Gastroesophageal sphincter (tissue), 4 donors: ENCODE measurements around the gene PXK. TPM values are rescaled to one million over a fixed set of nuclear protein-coding genes. Genes with fewer than 3 reads are reported as not detected.

ENCODE experiments used
- ATAC-seq: fragments of 150-250 bp; one replicate; pipeline ENCODE4 v1.9.1; 2016; ENCODE audit warnings: mild to moderate bottlenecking, moderate library complexity
- H3K27ac ChIP-seq, 4 donors: fragments of 200-600 bp; sonication (generic) in 3 of 4; 1 replicate in 3 of 4; 2 replicates in 1 of 4; pipeline ENCODE4 v1.5.1; 2016 to 2019
- H3K27me3 ChIP-seq: fragments of 200-600 bp; sonication (generic); one replicate; pipeline ENCODE4 v1.5.1; 2019
- H3K36me3 ChIP-seq, 2 donors: fragments of 200-600 bp; sonication (generic); one replicate each; pipeline ENCODE4 v1.5.1; 2019; ENCODE audit warnings: control low read depth in 1 of 2
- H3K4me1 ChIP-seq, 3 donors: fragments of 200-600 bp; sonication (generic); 1 replicate in 2 of 3; 2 replicates in 1 of 3; pipeline ENCODE4 v1.5.1; 2016 to 2019; ENCODE audit warnings: control low read depth in 2 of 3
- H3K4me3 ChIP-seq, 2 donors: fragments of 200-600 bp; sonication (generic); one replicate each; pipeline ENCODE4 v1.5.1; 2019; ENCODE audit warnings: mild to moderate bottlenecking in 1 of 2, moderate library complexity in 1 of 2
- H3K9me3 ChIP-seq, 3 donors: fragments of 200-600 bp; sonication (generic); one replicate each; pipeline ENCODE4 v1.5.1; 2017 to 2019; ENCODE audit warnings: control low read depth in 2 of 3
- CTCF ChIP-seq, 4 experiments: fragments of 200-600 bp in 2 of 4; fragments of 450-650 bp in 2 of 4; sonication (generic) in 1 of 4; IDR thresholded peaks; one replicate each; pipeline ENCODE4 v1.5.1; 2017 to 2019; ENCODE audit warnings: antibody characterized with exemption in 4 of 4, mild to moderate bottlenecking in 2 of 4, moderate library complexity in 2 of 4
- EP300 ChIP-seq: sonication (generic); formaldehyde crosslinking; IDR thresholded peaks from one replicate; pipeline ENCODE4 v1.6.1; 2017; ENCODE audit warnings: antibody characterized with exemption, mild to moderate bottlenecking
- POLR2A ChIP-seq, 2 donors: fragments of 450-650 bp; IDR thresholded peaks; one replicate each; pipeline ENCODE4 v1.6.1; 2017; ENCODE audit warnings: antibody characterized with exemption in 2 of 2, mild to moderate bottlenecking in 2 of 2, moderate library complexity in 1 of 2
- POLR2AphosphoS5 ChIP-seq: sonication (generic); formaldehyde crosslinking; IDR thresholded peaks from one replicate; pipeline ENCODE4 v1.6.1; 2017; ENCODE audit warnings: antibody characterized with exemption
- WGBS, 2 donors: methylation state at CpG; one replicate each; pipeline ENCODE4 v1.1.5; 2018; ENCODE audit warnings: low coverage in 1 of 2; 5-methylcytosine and 5-hydroxymethylcytosine counted together
- total RNA-seq, 4 donors: library from RNA; depleted of rRNA; stranded (reverse); fragments of >200 nt; gene quantifications; one replicate each; pipeline ENCODE4 v1.1.0, GENCODE V29; 2016

Gene PXK
- total RNA-seq, 4 donors from 2014 or later = 29.3 to 41.0 (median 34.4) TPM

DNA sequence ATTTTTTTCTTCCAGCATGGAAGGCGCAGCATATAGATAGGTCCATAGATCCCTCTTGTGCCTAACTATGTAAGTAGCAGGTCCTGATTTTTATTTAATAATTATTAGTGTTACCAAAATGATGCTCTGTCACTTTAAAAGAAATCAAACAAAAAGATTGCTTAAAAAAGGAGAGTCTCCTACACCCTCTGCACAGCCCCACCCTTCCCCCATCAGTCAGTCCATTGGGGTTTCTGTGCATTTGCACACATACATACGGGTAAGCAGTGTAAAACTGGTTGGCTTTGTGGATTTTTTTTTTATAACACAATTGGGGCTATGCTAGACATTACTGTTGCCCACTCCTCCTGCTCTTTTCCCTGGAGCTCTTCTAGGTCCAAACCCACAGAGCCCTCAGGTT lies 33.6 kb upstream of the PXK start:
- H3K4me3 ChIP-seq = no peak overlapping the region
- H3K36me3 ChIP-seq = peaks cover 0 to 2% of the 10 kb centered on the region in 2 donors
- H3K4me1 ChIP-seq = peaks cover 0 to 7% (median 0%) of the 10 kb centered on the region in 3 donors
- ATAC-seq = no peak
- H3K27me3 ChIP-seq = peaks cover 34% of the 10 kb centered on the region
- no peaks in the 10 kb centered on the region for H3K9me3 ChIP-seq
- no peak overlapping the region for H3K27ac ChIP-seq
- no peak for TF ChIP-seq POLR2AphosphoS5
- TF ChIP-seq EP300 = no peak
- no peak for TF ChIP-seq CTCF (IDR thresholded peaks at IDR 0.05)
- TF ChIP-seq POLR2A (IDR thresholded peaks at IDR 0.05) = no peak
- 58 to 66% methylated on average over 2 of the region's 2 CpGs for WGBS, 2 donors

GRCh38 chr3:58299839-58300516 lies 32.7 kb upstream of the PXK start:
- no peaks in the 10 kb centered on the region for H3K9me3 ChIP-seq
- ATAC-seq = no peak
- WGBS, 2 donors = 0 to 3% methylated on average over 5 to 7 of the region's 8 CpGs
- H3K4me1 ChIP-seq = peaks cover 0 to 7% (median 0%) of the 10 kb centered on the region in 3 donors
- H3K27me3 ChIP-seq = peaks cover 34% of the 10 kb centered on the region
- H3K27ac ChIP-seq = no peak overlapping the region
- H3K4me3 ChIP-seq = no peak overlapping the region
- TF ChIP-seq EP300 = no peak
- TF ChIP-seq POLR2A (IDR thresholded peaks at IDR 0.05) = no peak
- peak; percentile 20 to 65 (median 62) for TF ChIP-seq CTCF (IDR thresholded peaks at IDR 0.05)
- no peak for TF ChIP-seq POLR2AphosphoS5
- no peaks in the 10 kb centered on the region for H3K36me3 ChIP-seq

DNA sequence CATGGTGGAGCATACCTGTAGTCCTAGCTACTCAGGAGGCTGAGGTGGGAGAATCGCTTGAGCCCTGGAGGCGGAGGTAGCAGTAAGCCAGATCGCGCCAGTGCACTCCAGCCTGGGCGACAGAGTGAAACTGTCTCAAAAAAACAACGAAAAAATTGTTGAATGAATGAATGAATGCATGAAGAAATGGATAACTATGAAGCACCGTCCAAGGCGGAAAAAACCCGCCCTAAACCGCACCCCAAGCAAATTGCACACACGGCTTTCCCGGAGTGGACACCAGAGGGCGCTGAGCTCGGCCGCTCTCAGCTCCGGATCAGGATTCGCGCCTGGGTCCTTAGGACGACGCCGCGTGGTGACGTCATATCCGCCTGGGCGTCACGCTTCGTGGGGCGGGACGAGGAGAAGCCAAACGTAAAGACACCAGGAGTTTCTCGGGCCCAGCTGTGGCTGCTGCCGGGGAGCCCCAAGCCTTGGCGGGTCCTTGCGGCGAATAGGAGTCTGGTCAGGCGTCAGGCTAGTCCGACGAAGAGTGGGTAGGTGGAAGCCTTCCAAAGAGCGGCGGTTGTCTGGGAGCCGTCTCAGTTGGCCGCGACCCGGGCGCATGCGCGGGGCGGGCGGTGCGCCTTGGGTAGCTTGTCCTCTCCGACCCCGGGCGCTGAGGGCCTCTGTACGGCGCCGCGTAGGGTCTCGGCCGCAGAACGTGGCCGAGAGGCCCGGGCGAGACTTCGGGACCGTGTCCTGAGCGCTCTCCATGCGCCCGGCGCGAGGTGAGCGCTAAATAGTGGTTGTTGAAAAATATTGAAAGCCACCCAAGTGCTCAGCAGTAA lies 26.6 kb upstream of the PXK start, which contains the start of the genes HTD2 and RPP14:
Gene HTD2 (plus strand): TSS at position 639 of the 830 bp plus-strand sequence. CDS start 11,094 bp downstream, outside the sequence.
Gene RPP14 (plus strand): TSS at position 364 of the 830 bp plus-strand sequence. CDS start 4,085 bp downstream, outside the sequence.
- Histone ChIP-seq H3K27me3 (peaks cover 20% of the 10 kb centered on the region), H3K4me1 (peaks cover 7 to 40% (median 16%) of the 10 kb centered on the region in 3 donors), H3K27ac (peak within 1 kb of the TSS; percentile 68 to 97 (median 95)), H3K9me3 (no peaks in the 10 kb centered on the region), H3K4me3 (peak within 1 kb of the TSS; percentile 61 to 83), H3K36me3 (peaks cover 0 to 21% of the 10 kb centered on the region in 2 donors)
- ATAC-seq = peak; percentile 98
- TF ChIP-seq POLR2A (IDR thresholded peaks at IDR 0.05) (peak; percentile 70 to 73), CTCF (IDR thresholded peaks at IDR 0.05) (peak; percentile 84 to 98 (median 96)), POLR2AphosphoS5 (peak; percentile 69), EP300 (no peak)
- 0 to 12% methylated on average over 6 to 19 of the region's 71 CpGs for WGBS, 2 donors

DNA sequence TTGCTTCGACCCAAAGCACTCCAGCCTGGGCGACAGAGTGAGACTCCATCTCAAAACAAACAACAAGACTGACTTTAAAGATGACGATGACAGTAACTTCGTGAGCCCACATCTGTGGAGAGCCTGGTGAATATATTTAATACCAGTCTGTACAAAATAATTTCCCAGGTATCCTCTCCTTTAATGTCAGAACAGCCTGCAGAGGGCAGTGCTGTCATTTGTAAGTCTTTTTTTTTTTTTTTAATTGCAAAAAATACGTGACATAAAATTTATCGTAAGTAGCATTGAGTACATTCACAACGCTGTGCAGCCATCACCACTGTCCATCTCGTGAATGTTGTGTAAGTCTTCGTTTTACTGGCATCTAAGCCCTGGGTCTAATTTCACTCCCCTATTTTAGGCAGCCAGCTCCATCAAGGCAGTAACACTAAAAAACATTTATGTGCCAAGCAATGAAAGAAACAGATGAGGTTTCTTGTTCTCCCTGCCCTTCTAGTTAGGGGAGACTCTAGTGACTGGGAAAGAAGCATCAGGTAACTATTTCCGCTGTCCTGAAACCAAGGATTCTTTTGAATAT lies 25.0 kb upstream of the PXK start:
- peak overlapping the region; percentile 68 to 97 (median 95) for H3K27ac ChIP-seq
- ATAC-seq = no peak
- H3K4me3 ChIP-seq = peak overlapping the region; percentile 61 to 83
- peaks cover 4% of the 10 kb centered on the region for H3K27me3 ChIP-seq
- H3K36me3 ChIP-seq = peaks cover 0 to 37% of the 10 kb centered on the region in 2 donors
- H3K4me1 ChIP-seq = peaks cover 7 to 47% (median 16%) of the 10 kb centered on the region in 3 donors
- WGBS, 2 donors = 21 to 25% methylated on average over 8 to 10 of the region's 10 CpGs
- peak; percentile 13 to 53 (median 44) for TF ChIP-seq CTCF (IDR thresholded peaks at IDR 0.05)
- TF ChIP-seq POLR2A (IDR thresholded peaks at IDR 0.05) = no peak
- TF ChIP-seq POLR2AphosphoS5 = peak; percentile 17
- no peak for TF ChIP-seq EP300
- no peaks in the 10 kb centered on the region for H3K9me3 ChIP-seq
